IMR-90 (cell line): ENCODE results near the gene HADHB. TPM values are rescaled to one million over a fixed set of nuclear protein-coding genes. Genes with fewer than 3 reads are reported as not detected.

ENCODE experiments used
- ATAC-seq: fragments of 200-7000 bp; cut with Tn5 transposase; 2 replicates; pipeline ENCODE4 v1.9.1; 2020; ENCODE audit warnings: low read depth, mild to moderate bottlenecking, moderate library complexity
- BruUV-seq: library from RNA; stranded (reverse); fragments of 400-500 nt; replicated peaks from 2 replicates; lab custom pipeline; 2021; lab: Mats Ljungman, UMichigan
- CTCF ChIA-PET: fragments of 300-600 bp; formaldehyde crosslinking; extraction: SDS; loops from one replicate; lab custom pipeline; 2021; ENCODE audit warnings: antibody characterized with exemption; lab: Yijun Ruan, JAX
- POLR2A ChIA-PET: fragments of 300-600 bp; sonication (Branson Sonifier 250); formaldehyde crosslinking; loops from one replicate; lab custom pipeline; 2022; ENCODE audit warnings: antibody characterized with exemption; ENCODE audit not compliant: unreplicated experiment; lab: Charles Lee
- DNase-seq: peaks from one replicate; pipeline ENCODE4 v3.0.0; 2013
- H2AFZ ChIP-seq: replicated peaks from 2 replicates; pipeline ENCODE3; 2013; ENCODE audit warnings: low read length, mild to moderate bottlenecking; ENCODE audit not compliant: poor library complexity
- H2AK5ac ChIP-seq: 2 replicates; pipeline ENCODE4 v1.6.1; 2013; ENCODE audit warnings: low read depth, low read length, inconsistent platforms
- H2AK9ac ChIP-seq: replicated peaks from 2 replicates; pipeline ENCODE3; 2013; ENCODE audit warnings: mild to moderate bottlenecking, low read depth, low read length, moderate library complexity; ENCODE audit not compliant: poor library complexity
- H2BK120ac ChIP-seq: 2 replicates; pipeline ENCODE4 v1.6.1; 2013; ENCODE audit warnings: low read depth, low read length, inconsistent platforms
- H2BK15ac ChIP-seq: 3 replicates; pipeline ENCODE4 v1.6.1; 2013; ENCODE audit warnings: low read depth, low read length, inconsistent platforms
- H2BK20ac ChIP-seq: 2 replicates; pipeline ENCODE4 v1.6.1; 2013; ENCODE audit warnings: low read depth, mild to moderate bottlenecking, inconsistent platforms, low read length, moderate library complexity
- H2BK5ac ChIP-seq: 2 replicates; pipeline ENCODE4 v1.6.1; 2013; ENCODE audit warnings: mild to moderate bottlenecking, low read depth, low read length, inconsistent platforms; ENCODE audit not compliant: poor library complexity, severe bottlenecking
- H3K14ac ChIP-seq: replicated peaks from 2 replicates; pipeline ENCODE4 v1.6.1; 2013; ENCODE audit warnings: low read depth, low read length, inconsistent platforms
- H3K18ac ChIP-seq: 2 replicates; pipeline ENCODE4 v1.6.1; 2013; ENCODE audit warnings: low read depth, low read length, control low read depth
- H3K23ac ChIP-seq: 2 replicates; pipeline ENCODE4 v1.6.1; 2013; ENCODE audit warnings: low read depth, low read length, inconsistent platforms
- H3K27ac ChIP-seq: 2 replicates; pipeline ENCODE4 v1.5.1; 2013; ENCODE audit warnings: mild to moderate bottlenecking, control low read depth, low read length; ENCODE audit not compliant: insufficient read depth
- H3K27me3 ChIP-seq: 2 replicates; pipeline ENCODE4 v1.6.1; 2013; ENCODE audit warnings: low read length; ENCODE audit not compliant: control insufficient read depth, insufficient read depth
- H3K36me3 ChIP-seq: 2 replicates; pipeline ENCODE4 v1.6.1; 2013; ENCODE audit warnings: low read length, mixed read lengths; ENCODE audit not compliant: control insufficient read depth, insufficient read depth
- H3K4ac ChIP-seq: 2 replicates; pipeline ENCODE4 v1.6.1; 2013; ENCODE audit warnings: low read depth, low read length, inconsistent platforms
- H3K4me1 ChIP-seq: 2 replicates; pipeline ENCODE4 v1.6.1; 2013; ENCODE audit warnings: low read length, mixed read lengths; ENCODE audit not compliant: control insufficient read depth, insufficient read depth
- H3K4me2 ChIP-seq: 2 replicates; pipeline ENCODE4 v1.6.1; 2013; ENCODE audit warnings: low read depth, mild to moderate bottlenecking, control low read depth, low read length, moderate library complexity
- H3K4me3 ChIP-seq: 2 replicates; pipeline ENCODE4 v1.5.1; 2013; ENCODE audit warnings: low read depth, mild to moderate bottlenecking, control low read depth, low read length, moderate library complexity; ENCODE audit not compliant: insufficient read depth
- H3K56ac ChIP-seq: 2 replicates; pipeline ENCODE4 v1.6.1; 2013; ENCODE audit warnings: low read length, inconsistent platforms; ENCODE audit not compliant: insufficient read depth; ENCODE audit errors: extremely low read depth
- H3K79me1 ChIP-seq, 2 experiments: 2 replicates each; pipeline ENCODE4 v1.6.1; 2013; ENCODE audit warnings: low read length in 2 of 2, inconsistent platforms in 1 of 2, low read depth in 1 of 2
- H3K9ac ChIP-seq: 2 replicates; pipeline ENCODE4 v1.6.1; 2013; ENCODE audit warnings: low read depth, low read length, control low read depth
- H3K9me1 ChIP-seq: 2 replicates; pipeline ENCODE4 v1.6.1; 2013; ENCODE audit warnings: low read length, inconsistent platforms; ENCODE audit not compliant: insufficient read depth
- H3K9me3 ChIP-seq: 2 replicates; pipeline ENCODE4 v1.6.1; 2013; ENCODE audit warnings: low read length; ENCODE audit not compliant: control insufficient read depth, insufficient read depth
- H4K20me1 ChIP-seq: 2 replicates; pipeline ENCODE4 v1.6.1; 2013; ENCODE audit warnings: low read length, inconsistent platforms; ENCODE audit not compliant: insufficient read depth
- H4K5ac ChIP-seq: 2 replicates; pipeline ENCODE4 v1.6.1; 2013; ENCODE audit warnings: mild to moderate bottlenecking, low read depth, low read length, control low read depth
- H4K8ac ChIP-seq, 2 experiments: 2 replicates each; pipeline ENCODE4 v1.6.1; 2013; ENCODE audit warnings: low read depth in 2 of 2, low read length in 2 of 2, control low read depth in 1 of 2, inconsistent platforms in 1 of 2
- H4K91ac ChIP-seq: 2 replicates; pipeline ENCODE4 v1.6.1; 2013; ENCODE audit warnings: low read depth, low read length, inconsistent platforms; ENCODE audit not compliant: insufficient read depth
- CEBPB ChIP-seq: IDR thresholded peaks from 2 replicates; pipeline ENCODE4 v1.6.1; 2012; ENCODE audit warnings: low read depth, low read length, improper control_type of control experiment
- MAFK ChIP-seq: IDR thresholded peaks from 2 replicates; pipeline ENCODE4 v1.6.1; 2012; ENCODE audit warnings: low read depth, low read length, improper control_type of control experiment
- NFE2L2 ChIP-seq: fragments of 150-350 bp; IDR thresholded peaks from 2 replicates; pipeline ENCODE4 v1.6.1; 2016; ENCODE audit warnings: low read depth, mild to moderate bottlenecking, low read length
- RAD21 ChIP-seq: IDR thresholded peaks from 2 replicates; pipeline ENCODE4 v1.6.1; 2012; ENCODE audit warnings: low read length, improper control_type of control experiment
- USF2 ChIP-seq: fragments of 150-350 bp; IDR thresholded peaks from 2 replicates; pipeline ENCODE4 v1.6.1; 2017; ENCODE audit warnings: mild to moderate bottlenecking, antibody characterized with exemption, low read length, low read depth
- WGBS, 2 experiments: methylation state at CpG; one replicate each; pipeline versions ENCODE4 v1.1.5 to v1.1.7; 2013; ENCODE audit warnings: missing lambda C conversion rate in 2 of 2; ENCODE audit not compliant: insufficient read length in 1 of 2; ENCODE audit errors: extremely low coverage in 2 of 2; 5-methylcytosine and 5-hydroxymethylcytosine counted together
- dilution Hi-C: fragments of 300-500 bp; cut with HindIII; formaldehyde crosslinking; loops from one replicate; pipeline ENCODE4 v1.14.3; 2018; ENCODE audit warnings: low sequenced_read_pairs; ENCODE audit not compliant: unreplicated experiment
- in situ Hi-C: fragments of 300-500 bp; cut with MboI; formaldehyde crosslinking; loops from 3 replicates; pipeline ENCODE4 v1.14.3; 2019; ENCODE audit warnings: low sequenced_read_pairs, inconsistent platforms, mixed read lengths
- intact Hi-C: fragments of 100-400 bp; cut with micrococcal nuclease; formaldehyde crosslinking; loops from 2 replicates; pipeline ENCODE4 v1.10.0; 2022
- polyA plus RNA-seq, 3 experiments: library from polyadenylated mRNA; depleted of rRNA; stranded (reverse); fragments of >200 nt; gene quantifications; 2 replicates each; pipeline ENCODE4 v1.2.3, GENCODE V29; 2012; ENCODE audit warnings: low replicate concordance in 1 of 3
- total RNA-seq: library from RNA; depleted of rRNA; stranded (reverse); fragments of >200 nt; gene quantifications from 2 replicates; pipeline ENCODE4 v1.2.3, GENCODE V29; 2012

HADHB gene
- total and polyA plus RNA-seq, 2 of the 4 experiments (the other 2 are of a cell fraction), result 67.9 to 79.8 TPM

- ChIA-PET CTCF (no interaction called here), POLR2A (no interaction called here)
- Histone ChIP-seq H4K5ac (no peak overlapping the region), H3K9ac (no peak overlapping the region), H3K56ac (no peak overlapping the region), H2BK5ac (no peak overlapping the region), H2AK5ac (no peak overlapping the region), H2BK15ac (no peak overlapping the region), H2AK9ac (no peak overlapping the region), H4K8ac (no peak overlapping the region), H3K14ac (no peak overlapping the region), H3K36me3 (no peaks in the 10 kb centered on the region), H3K18ac (no peak overlapping the region), H2AFZ (no peak overlapping the region), H3K23ac (no peak overlapping the region), H3K9me3 (no peaks in the 10 kb centered on the region), H4K20me1 (no peaks in the 10 kb centered on the region), H3K4ac (no peak overlapping the region), H3K27ac (no peak overlapping the region), H3K4me2 (no peak overlapping the region), H3K9me1 (no peaks in the 10 kb centered on the region; the same call in 1 of the 2 replicates), H2BK20ac (no peak overlapping the region), H3K27me3 (peaks cover 35% of the 10 kb centered on the region), H3K4me1 (no peaks in the 10 kb centered on the region), H4K91ac (no peak overlapping the region), H3K4me3 (no peak overlapping the region), H3K79me1 (no peaks in the 10 kb centered on the region), H2BK120ac (no peak overlapping the region)
- 80% methylated on average over 2 of the region's 8 CpGs; no CpG with 5 or more reads in 1 of the 2 experiments for WGBS, 2 experiments
- DNase-seq (no peak), ATAC-seq (no peak)
- in situ Hi-C loops (no loop called here), intact Hi-C loops (no loop called here), dilution Hi-C loops (no loop called here)
- BruUV-seq, result no TSS peak
- TF ChIP-seq MAFK (no peak), USF2 (no peak), NFE2L2 (no peak), RAD21 (no peak), CEBPB (no peak)
Measured at GRCh38 chr2:26314243-26314642, 69.5 kb downstream of the HADHB start.
